NB4 (cell line): ENCODE data around the gene MED13L.

Experiments
- MYC ChIP-seq: IDR thresholded peaks from 2 replicates; pipeline ENCODE4 v1.6.1; 2011; ENCODE audit warnings: low read depth, low read length
- TF ChIP-seq, protein P1 (sequence below): IDR thresholded peaks from one replicate; pipeline ENCODE4 v1.5.1; 2012; ENCODE audit warnings: low read depth, low read length

- TF ChIP-seq, protein P1, sequence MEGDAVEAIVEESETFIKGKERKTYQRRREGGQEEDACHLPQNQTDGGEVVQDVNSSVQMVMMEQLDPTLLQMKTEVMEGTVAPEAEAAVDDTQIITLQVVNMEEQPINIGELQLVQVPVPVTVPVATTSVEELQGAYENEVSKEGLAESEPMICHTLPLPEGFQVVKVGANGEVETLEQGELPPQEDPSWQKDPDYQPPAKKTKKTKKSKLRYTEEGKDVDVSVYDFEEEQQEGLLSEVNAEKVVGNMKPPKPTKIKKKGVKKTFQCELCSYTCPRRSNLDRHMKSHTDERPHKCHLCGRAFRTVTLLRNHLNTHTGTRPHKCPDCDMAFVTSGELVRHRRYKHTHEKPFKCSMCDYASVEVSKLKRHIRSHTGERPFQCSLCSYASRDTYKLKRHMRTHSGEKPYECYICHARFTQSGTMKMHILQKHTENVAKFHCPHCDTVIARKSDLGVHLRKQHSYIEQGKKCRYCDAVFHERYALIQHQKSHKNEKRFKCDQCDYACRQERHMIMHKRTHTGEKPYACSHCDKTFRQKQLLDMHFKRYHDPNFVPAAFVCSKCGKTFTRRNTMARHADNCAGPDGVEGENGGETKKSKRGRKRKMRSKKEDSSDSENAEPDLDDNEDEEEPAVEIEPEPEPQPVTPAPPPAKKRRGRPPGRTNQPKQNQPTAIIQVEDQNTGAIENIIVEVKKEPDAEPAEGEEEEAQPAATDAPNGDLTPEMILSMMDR: no peak
- no peak for TF ChIP-seq MYC
Measured at GRCh38 chr12:116215023-116215422, 62.5 kb downstream of the MED13L start.
